OCI-LY7 (cell line): ENCODE data around the gene BPTF. TPM values are rescaled to one million over a fixed set of nuclear protein-coding genes. Genes with fewer than 3 reads are reported as not detected.

Source experiments
- BruUV-seq: library from RNA; stranded (reverse); fragments of 400-500 nt; replicated peaks from 2 replicates; lab custom pipeline; 2021; lab: Mats Ljungman, UMichigan
- CTCF ChIA-PET: fragments of 300-600 bp; sonication (Branson Sonifier 250); formaldehyde crosslinking; loops from one replicate; lab custom pipeline; 2022; ENCODE audit warnings: antibody characterized with exemption; ENCODE audit not compliant: unreplicated experiment; lab: Charles Lee
- POLR2A ChIA-PET: fragments of 300-600 bp; sonication (Branson Sonifier 250); formaldehyde crosslinking; loops from one replicate; lab custom pipeline; 2022; ENCODE audit warnings: antibody characterized with exemption; lab: Charles Lee
- DNase-seq: peaks from one replicate; pipeline ENCODE4 v3.0.0-alpha.2; 2015; ENCODE audit warnings: low spot score
- H2AFZ ChIP-seq: fragments of 200-600 bp; sonication (generic), shearing (Covaris generic); 2 replicates; pipeline ENCODE4 v1.6.1; 2014; ENCODE audit warnings: mild to moderate bottlenecking, antibody characterized with exemption, low read length, moderate library complexity
- H3K27ac ChIP-seq: fragments of 200-600 bp; sonication (generic); 2 replicates; pipeline ENCODE4 v1.5.1; 2014; ENCODE audit warnings: mixed run types, low read depth, mild to moderate bottlenecking, moderate library complexity, low read length, inconsistent platforms; ENCODE audit not compliant: poor library complexity, severe bottlenecking
- H3K36me3 ChIP-seq: fragments of 200-600 bp; sonication (generic); 2 replicates; pipeline ENCODE4 v1.6.1; 2014; ENCODE audit warnings: mild to moderate bottlenecking, antibody characterized with exemption, low read length, moderate library complexity, mixed read lengths; ENCODE audit not compliant: insufficient read depth
- H3K4me1 ChIP-seq: fragments of 200-600 bp; sonication (generic); 2 replicates; pipeline ENCODE4 v1.5.1; 2014; ENCODE audit warnings: mild to moderate bottlenecking, low read length; ENCODE audit not compliant: insufficient read depth, poor library complexity, severe bottlenecking
- H3K4me2 ChIP-seq: fragments of 200-600 bp; sonication (generic); 2 replicates; pipeline ENCODE4 v1.6.1; 2014; ENCODE audit warnings: mild to moderate bottlenecking, low read length
- H3K4me3 ChIP-seq: fragments of 200-600 bp; sonication (generic); 2 replicates; pipeline ENCODE4 v1.5.1; 2014; ENCODE audit warnings: mild to moderate bottlenecking, low read depth, low read length; ENCODE audit not compliant: poor library complexity, severe bottlenecking
- H3K79me2 ChIP-seq: fragments of 200-600 bp; sonication (generic); 2 replicates; pipeline ENCODE4 v1.6.1; 2016; ENCODE audit warnings: low read depth, mild to moderate bottlenecking, low read length, moderate library complexity, mixed read lengths; ENCODE audit not compliant: insufficient read depth
- H3K9me2 ChIP-seq: fragments of 200-600 bp; sonication (generic); 2 replicates; pipeline ENCODE4 v1.6.1; 2016; ENCODE audit warnings: mild to moderate bottlenecking, low read length, mixed read lengths; ENCODE audit not compliant: insufficient read depth
- H3K9me3 ChIP-seq: fragments of 200-600 bp; sonication (generic); 2 replicates; pipeline ENCODE4 v1.6.1; 2014; ENCODE audit warnings: mild to moderate bottlenecking, mixed run types, low read length, mixed read lengths
- H4K20me1 ChIP-seq: fragments of 200-600 bp; sonication (generic); 2 replicates; pipeline ENCODE4 v1.6.1; 2014; ENCODE audit warnings: mild to moderate bottlenecking, antibody characterized with exemption, low read length, moderate library complexity, mixed read lengths; ENCODE audit not compliant: insufficient read depth
- EZH2phosphoT487 ChIP-seq: fragments of 200-600 bp; sonication (generic); IDR thresholded peaks from 2 replicates; pipeline ENCODE4 v1.6.1; 2018; ENCODE audit warnings: low read depth, borderline replicate concordance, mild to moderate bottlenecking, mixed run types, antibody characterized with exemption, low read length, moderate library complexity, mixed read lengths
- intact Hi-C: fragments of 100-400 bp; cut with micrococcal nuclease; formaldehyde crosslinking; loops from one replicate; pipeline ENCODE4 v1.10.0; 2022; ENCODE audit not compliant: unreplicated experiment
- total RNA-seq, 2 experiments: library from RNA; depleted of rRNA in 1 of 2; stranded (reverse); fragments of >200 nt in 1 of 2; shearing (Covaris generic) in 1 of 2; gene quantifications; 2 replicates each; pipeline ENCODE4 v1.2.3, GENCODE V29; 2014 to 2022
- TF ChIP-seq, protein P1 (sequence below): fragments of 200-600 bp; sonication (generic); conservative IDR thresholded peaks from 2 replicates; pipeline ENCODE4 v1.5.1; 2014; ENCODE audit warnings: mild to moderate bottlenecking, antibody characterized with exemption, low read length, moderate library complexity, mixed read lengths

Gene BPTF
- total RNA-seq, 2 experiments from 2014 or later: 104 to 212 TPM

GRCh38 chr17:68019336-68019674 lies 194.0 kb downstream of the BPTF start:
- H3K4me1 ChIP-seq: peaks cover 16% of the 10 kb centered on the region
- H3K27ac ChIP-seq: no peak overlapping the region
- H3K9me2 ChIP-seq: no peaks in the 10 kb centered on the region
- ChIA-PET CTCF (interaction anchor here (0.6 to 1.0 kb wide), 3 partner anchors 17 to 493 kb away, joined by 3 to 5 read pairs (median 4); partner anchors contain the start of genes KPNA2 and PRKAR1A), POLR2A (interaction anchor here (0.7 to 2.3 kb wide), 9 partner anchors 9 to 209 kb away, joined by 3 to 10 read pairs (median 6); no protein-coding TSS in a partner anchor)
- no peaks in the 10 kb centered on the region for H3K36me3 ChIP-seq
- intact Hi-C loops: no loop called here
- H2AFZ ChIP-seq: 0 out of 2 replicates have a peak overlapping the region, but pooled peaks have one; percentile 6
- no peaks in the 10 kb centered on the region for H3K9me3 ChIP-seq
- no peak for TF ChIP-seq EZH2phosphoT487
- TF ChIP-seq, protein P1, sequence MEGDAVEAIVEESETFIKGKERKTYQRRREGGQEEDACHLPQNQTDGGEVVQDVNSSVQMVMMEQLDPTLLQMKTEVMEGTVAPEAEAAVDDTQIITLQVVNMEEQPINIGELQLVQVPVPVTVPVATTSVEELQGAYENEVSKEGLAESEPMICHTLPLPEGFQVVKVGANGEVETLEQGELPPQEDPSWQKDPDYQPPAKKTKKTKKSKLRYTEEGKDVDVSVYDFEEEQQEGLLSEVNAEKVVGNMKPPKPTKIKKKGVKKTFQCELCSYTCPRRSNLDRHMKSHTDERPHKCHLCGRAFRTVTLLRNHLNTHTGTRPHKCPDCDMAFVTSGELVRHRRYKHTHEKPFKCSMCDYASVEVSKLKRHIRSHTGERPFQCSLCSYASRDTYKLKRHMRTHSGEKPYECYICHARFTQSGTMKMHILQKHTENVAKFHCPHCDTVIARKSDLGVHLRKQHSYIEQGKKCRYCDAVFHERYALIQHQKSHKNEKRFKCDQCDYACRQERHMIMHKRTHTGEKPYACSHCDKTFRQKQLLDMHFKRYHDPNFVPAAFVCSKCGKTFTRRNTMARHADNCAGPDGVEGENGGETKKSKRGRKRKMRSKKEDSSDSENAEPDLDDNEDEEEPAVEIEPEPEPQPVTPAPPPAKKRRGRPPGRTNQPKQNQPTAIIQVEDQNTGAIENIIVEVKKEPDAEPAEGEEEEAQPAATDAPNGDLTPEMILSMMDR: no peak
- no peaks in the 10 kb centered on the region for H4K20me1 ChIP-seq
- H3K4me2 ChIP-seq: peak overlapping the region; percentile 50
- peak overlapping the region; percentile 72 for H3K4me3 ChIP-seq
- no peak for DNase-seq
- BruUV-seq: no TSS peak
- H3K79me2 ChIP-seq: no peaks in the 10 kb centered on the region

DNA sequence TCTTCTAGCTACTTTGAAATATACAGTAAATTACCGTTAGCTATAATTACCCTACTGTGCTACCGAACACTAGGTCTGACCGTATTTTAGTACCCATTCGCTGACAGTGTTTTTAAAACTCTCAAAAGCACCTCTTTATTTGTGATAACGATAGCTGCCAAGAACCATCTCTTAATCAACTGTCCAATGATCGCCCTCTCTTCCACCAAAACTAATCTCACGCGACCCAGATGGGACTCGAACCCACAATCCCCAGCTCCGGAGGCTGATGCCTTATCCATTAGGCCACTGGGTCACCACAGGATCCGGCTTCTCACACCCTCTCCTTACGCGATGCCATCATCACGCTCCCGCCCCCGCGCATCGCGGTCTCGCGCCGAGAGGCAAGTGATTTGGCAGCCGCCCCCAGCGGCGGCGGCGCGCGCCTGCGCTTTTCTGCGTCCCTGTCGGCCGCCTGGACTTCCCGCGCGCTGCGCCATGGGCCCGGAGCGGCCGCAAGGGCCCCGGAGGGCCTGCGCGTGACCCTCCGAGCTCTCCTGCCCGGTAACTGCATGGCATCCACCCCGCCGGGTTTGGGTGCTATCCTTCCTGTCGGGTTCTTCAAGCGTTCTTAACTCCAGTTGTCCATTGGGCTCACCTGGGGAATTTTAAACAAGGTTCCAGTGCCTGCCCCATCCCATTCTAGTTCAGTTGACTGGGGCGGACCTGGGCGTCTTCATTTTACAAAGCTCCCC lies 194.5 kb downstream of the BPTF start:
- POLR2A ChIA-PET: interaction anchor here (0.7 to 2.3 kb wide), 11 partner anchors 8 to 210 kb away, joined by 3 to 10 read pairs (median 7); no protein-coding TSS in a partner anchor
- no TSS peak for BruUV-seq

More for the DNA sequence above, 194.5 kb downstream of the BPTF start:
- peak overlapping the region; percentile 80 for H3K4me2 ChIP-seq
- no peaks in the 10 kb centered on the region for H3K9me3 ChIP-seq
- intact Hi-C loops: loop anchor here (1.0 to 5.0 kb wide), 3 partner anchors 15 to 67 kb away; partner anchors contain the start of gene KPNA2
- peak overlapping the region; percentile 72 for H3K4me3 ChIP-seq
- no peaks in the 10 kb centered on the region for H3K9me2 ChIP-seq
- peak; percentile 99 for DNase-seq
- no peaks in the 10 kb centered on the region for H3K36me3 ChIP-seq
- H3K27ac ChIP-seq: peak overlapping the region; percentile 46
- no peaks in the 10 kb centered on the region for H4K20me1 ChIP-seq
- TF ChIP-seq, protein P1: peak; percentile 68
- TF ChIP-seq EZH2phosphoT487: no peak
- CTCF ChIA-PET: interaction anchor here (0.6 to 1.0 kb wide), 5 partner anchors 16 to 492 kb away, joined by 3 to 5 read pairs (median 3); partner anchors contain the start of genes KPNA2 and PRKAR1A
- H3K79me2 ChIP-seq: no peaks in the 10 kb centered on the region
- H3K4me1 ChIP-seq: peaks cover 16% of the 10 kb centered on the region
- peak overlapping the region; percentile 90 for H2AFZ ChIP-seq
